Adrenal gland (tissue), 12 donors: Measurements from ENCODE around the gene TNFRSF14. TPM values are rescaled to one million over a fixed set of nuclear protein-coding genes. Genes with fewer than 3 reads are reported as not detected.
A peak's percentile ranks its signal among the peaks of the same experiment; 100 is the strongest.

Experiments
- DNase-seq, 7 donors: peaks; one replicate each; pipeline ENCODE4 v3.0.0-alpha.2; 2019 to 2020
- H3K27ac ChIP-seq, 5 donors: fragments of 200-600 bp; sonication (generic) in 4 of 5; 1 replicate in 3 of 5; 2 replicates in 2 of 5; pipeline versions ENCODE4 v1.5.1 to v1.8.0; 2016 to 2020; ENCODE audit warnings: mild to moderate bottlenecking in 1 of 5
- H3K27me3 ChIP-seq: fragments of 200-600 bp; 2 replicates; pipeline ENCODE4 v1.8.0; 2021
- H3K36me3 ChIP-seq, 2 donors: fragments of 200-600 bp; replicated peaks in 1 of 2; 1 replicate in 1 of 2; 2 replicates in 1 of 2; pipeline versions ENCODE4 v1.5.1 to v1.8.0; 2018 to 2022
- H3K4me1 ChIP-seq, 2 donors: fragments of 200-600 bp; replicated peaks in 1 of 2; 1 replicate in 1 of 2; 2 replicates in 1 of 2; pipeline versions ENCODE4 v1.5.1 to v1.8.0; 2018 to 2021
- H3K4me3 ChIP-seq, 4 donors: fragments of 200-600 bp; sonication (generic) in 3 of 4; one replicate each; pipeline ENCODE4 v1.5.1; 2016 to 2018
- H3K9me3 ChIP-seq, 3 donors: fragments of 200-600 bp; sonication (generic) in 1 of 3; replicated peaks in 1 of 3; 1 replicate in 2 of 3; 2 replicates in 1 of 3; pipeline versions ENCODE4 v1.5.1 to v1.8.0; 2016 to 2021
- CTCF ChIP-seq, 6 experiments: fragments of 450-650 bp in 4 of 6; fragments of 200-600 bp in 2 of 6; sonication (generic) in 1 of 6; IDR thresholded peaks; 1 replicate in 5 of 6; 2 replicates in 1 of 6; pipeline versions ENCODE4 v1.5.1 to v1.8.0; 2016 to 2021; ENCODE audit warnings: antibody characterized with exemption in 6 of 6, mild to moderate bottlenecking in 2 of 6, moderate library complexity in 1 of 6
- POLR2A ChIP-seq, 2 donors: fragments of 450-650 bp; IDR thresholded peaks; one replicate each; pipeline ENCODE4 v1.6.1; 2017; ENCODE audit warnings: antibody characterized with exemption in 2 of 2, mild to moderate bottlenecking in 2 of 2, moderate library complexity in 1 of 2
- WGBS, 4 donors: extraction: QIAGEN DNeasy Blood & Tissue Kit in 2 of 4; methylation state at CpG; one replicate each; pipeline versions ENCODE4 v1.1.5 to v1.1.7; 2013 to 2017; 5-methylcytosine and 5-hydroxymethylcytosine counted together
- intact Hi-C, 2 donors: fragments of 100-400 bp; cut with DNase I; formaldehyde crosslinking; loops; one replicate each; pipeline versions ENCODE4 v1.14.1 to v1.15.0; 2022 to 2023
- polyA plus RNA-seq, 3 donors: library from polyadenylated mRNA; stranded (reverse); fragments of 200-250 nt in 2 of 3; fragments of 350-450 nt in 1 of 3; fragmentation: Illumina TruSeq in 1 of 3; extraction: RNeasy Lipid Tissue Mini Kit (QIAGEN cat#74804) in 1 of 3; gene quantifications; one replicate each; pipeline ENCODE4 v1.2.3, GENCODE V29; 2013 to 2014
- total RNA-seq, 9 donors: library from RNA; depleted of rRNA in 4 of 9; stranded (reverse); fragments of >200 nt in 4 of 9; fragments of 120-200 nt in 1 of 9; fragmentation: NEBNext Ultra II Directional in 1 of 9; extraction: Animal tissue kit (Norgen Biotek cat#: 25700) in 1 of 9; gene quantifications; one replicate each; pipeline versions ENCODE4 v1.1.0 to v1.2.4, GENCODE V29; 2013 to 2023
- donor health status: healthy with polysubstance abuse.
- donor health status: Bipolar disorder and iron deficiency.
- donor health status: DM: yes; HTN: yes; CAD: no.
- donor health status: DM: no; HTN: no; CAD: no.
- donor health status: DM: no; HTN: no; CAD: no.
- donor health status: DM: yes; HTN: yes; CAD: no.

The TNFRSF14 gene
- total and polyA plus RNA-seq, 12 donors, result 7.0 to 554 (median 116) TPM

GRCh38 chr1:2542246-2542915 is 13.8 kb upstream of the TNFRSF14 start:
- H3K27me3 ChIP-seq, result peaks cover 8% of the 10 kb centered on the region
- H3K9me3 ChIP-seq, result no peaks in the 10 kb centered on the region
- intact Hi-C loops, result loop anchor here in 1 of 2 donors (10.0 kb wide), 1 partner anchor 348 kb away; the partner anchor contains the start of gene FAAP20
- TF ChIP-seq POLR2A (IDR thresholded peaks at IDR 0.05), result no peak
- TF ChIP-seq CTCF (IDR thresholded peaks at IDR 0.05), result no peak
- no peak overlapping the region for H3K27ac ChIP-seq
- peak in 1 of 7 donors; percentile 34 for DNase-seq
- peaks cover 24 to 29% of the 10 kb centered on the region in 2 donors for H3K4me1 ChIP-seq
- no peaks in the 10 kb centered on the region for H3K36me3 ChIP-seq
- no peak overlapping the region for H3K4me3 ChIP-seq
- 60 to 90% (median 86%) methylated on average over 3 to 11 of the region's 11 CpGs for WGBS, 4 donors

- Histone ChIP-seq H3K27ac (no peak overlapping the region), H3K4me1 (peaks cover 35 to 40% of the 10 kb centered on the region in 2 donors), H3K27me3 (peaks cover 8% of the 10 kb centered on the region), H3K4me3 (no peak overlapping the region), H3K36me3 (no peaks in the 10 kb centered on the region), H3K9me3 (no peaks in the 10 kb centered on the region)
- peak in 1 of 7 donors; percentile 34 for DNase-seq
- intact Hi-C loops, result loop anchor here in 1 of 2 donors (10.0 kb wide), 1 partner anchor 349 kb away; the partner anchor contains the start of gene FAAP20
- no peak for TF ChIP-seq CTCF (IDR thresholded peaks at IDR 0.05)
- TF ChIP-seq POLR2A (IDR thresholded peaks at IDR 0.05), result no peak
- WGBS, 4 donors, result 62 to 80% (median 76%) methylated on average over 1 to 26 of the region's 26 CpGs
These were observed 12.6 kb upstream of the TNFRSF14 start for GRCh38 chr1:2543543-2544092.

GRCh38 chr1:2544093-2544874 is 11.9 kb upstream of the TNFRSF14 start:
- no peaks in the 10 kb centered on the region for H3K9me3 ChIP-seq
- H3K4me3 ChIP-seq, result no peak overlapping the region
- intact Hi-C loops, result loop anchor here in 1 of 2 donors (10.0 kb wide), 1 partner anchor 349 kb away; the partner anchor contains the start of gene FAAP20
- no peak for DNase-seq
- peak overlapping the region in 2 of 5 donors; percentile 86 to 98 for H3K27ac ChIP-seq
- no peaks in the 10 kb centered on the region for H3K36me3 ChIP-seq
- 41 to 68% (median 60%) methylated on average over 9 to 26 of the region's 26 CpGs; no CpG with 5 or more reads in 1 of the 4 donors for WGBS, 4 donors
- no peak for TF ChIP-seq CTCF (IDR thresholded peaks at IDR 0.05)
- no peak for TF ChIP-seq POLR2A (IDR thresholded peaks at IDR 0.05)
- peaks cover 8% of the 10 kb centered on the region for H3K27me3 ChIP-seq
- peaks cover 40 to 47% of the 10 kb centered on the region in 2 donors for H3K4me1 ChIP-seq
